Endothelial cell (in vitro differentiated cells): ENCODE measurements around the gene MED25. TPM values are rescaled to one million over a fixed set of nuclear protein-coding genes. Genes with fewer than 3 reads are reported as not detected.

Experiments used
- DNase-seq: peaks from one replicate; pipeline ENCODE4 v3.0.0; 2021; ENCODE audit warnings: low spot score
- H3K27ac Mint-ChIP-seq: one replicate; pipeline ENCODE4 v1.8.0; 2021; ENCODE audit warnings: mixed read lengths, inconsistent platforms; ENCODE audit not compliant: unreplicated experiment
- H3K27me3 Mint-ChIP-seq: one replicate; pipeline ENCODE4 v1.8.0; 2021; ENCODE audit warnings: mild to moderate bottlenecking, moderate library complexity, mixed read lengths, inconsistent platforms; ENCODE audit not compliant: unreplicated experiment
- H3K36me3 Mint-ChIP-seq: one replicate; pipeline ENCODE4 v1.8.0; 2021; ENCODE audit warnings: mild to moderate bottlenecking, low read depth, mixed read lengths, inconsistent platforms; ENCODE audit not compliant: unreplicated experiment
- H3K4me1 Mint-ChIP-seq: one replicate; pipeline ENCODE4 v1.8.0; 2021; ENCODE audit warnings: mild to moderate bottlenecking, mixed read lengths, inconsistent platforms; ENCODE audit not compliant: unreplicated experiment
- H3K4me3 Mint-ChIP-seq: one replicate; pipeline ENCODE4 v1.8.0; 2021; ENCODE audit warnings: mild to moderate bottlenecking, mixed read lengths, inconsistent platforms; ENCODE audit not compliant: unreplicated experiment
- H3K9me3 Mint-ChIP-seq: one replicate; pipeline ENCODE4 v1.8.0; 2021; ENCODE audit warnings: mixed read lengths, inconsistent platforms; ENCODE audit not compliant: unreplicated experiment
- CTCF ChIP-seq: fragments of 200-600 bp; sonication (generic); IDR thresholded peaks from one replicate; pipeline ENCODE4 v1.5.0; 2021; ENCODE audit warnings: antibody characterized with exemption; ENCODE audit not compliant: unreplicated experiment
- total RNA-seq: library from RNA; stranded (reverse); fragmentation: NEBNext Ultra II Directional; extraction: Animal tissue kit (Norgen Biotek cat#: 25700); gene quantifications from one replicate; pipeline ENCODE4 v1.2.1, GENCODE V29; 2021; ENCODE audit not compliant: unreplicated experiment

Gene MED25
- total RNA-seq, 1 donor from 2014 or later: 117 TPM

- no peak for TF ChIP-seq CTCF
- Mint-ChIP-seq H3K4me1 (peaks cover 16% of the 10 kb centered on the region), H3K36me3 (peaks cover 44% of the 10 kb centered on the region), H3K4me3 (no peak overlapping the region), H3K27ac (no peak overlapping the region), H3K27me3 (peaks cover 16% of the 10 kb centered on the region), H3K9me3 (no peaks in the 10 kb centered on the region)
- no peak for DNase-seq
Measured at GRCh38 chr19:49831592-49831991, 13.5 kb downstream of the MED25 start.

- no peaks in the 10 kb centered on the region for H3K9me3 Mint-ChIP-seq
- peaks cover 42% of the 10 kb centered on the region for H3K36me3 Mint-ChIP-seq
- H3K4me3 Mint-ChIP-seq: peak overlapping the region; percentile 89
- peak overlapping the region; percentile 89 for H3K27ac Mint-ChIP-seq
- H3K27me3 Mint-ChIP-seq: peaks cover 21% of the 10 kb centered on the region
- DNase-seq: no peak
- H3K4me1 Mint-ChIP-seq: peaks cover 14% of the 10 kb centered on the region
- TF ChIP-seq CTCF: no peak
Measured at GRCh38 chr19:49832556-49832955, 14.5 kb downstream of the MED25 start.

GRCh38 chr19:49833599-49833998, 15.5 kb downstream of the MED25 start:
- Mint-ChIP-seq H3K4me1 (peaks cover 14% of the 10 kb centered on the region), H3K9me3 (no peaks in the 10 kb centered on the region), H3K27ac (no peak overlapping the region), H3K4me3 (no peak overlapping the region), H3K36me3 (peaks cover 51% of the 10 kb centered on the region), H3K27me3 (peaks cover 22% of the 10 kb centered on the region)
- no peak for DNase-seq
- no peak for TF ChIP-seq CTCF

GRCh38 chr19:49835562-49835961, 17.5 kb downstream of the MED25 start:
- TF ChIP-seq CTCF: no peak
- no peaks in the 10 kb centered on the region for H3K9me3 Mint-ChIP-seq
- peaks cover 65% of the 10 kb centered on the region for H3K36me3 Mint-ChIP-seq
- peaks cover 14% of the 10 kb centered on the region for H3K4me1 Mint-ChIP-seq
- no peak overlapping the region for H3K27ac Mint-ChIP-seq
- peaks cover 21% of the 10 kb centered on the region for H3K27me3 Mint-ChIP-seq
- H3K4me3 Mint-ChIP-seq: no peak overlapping the region
- DNase-seq: no peak

- H3K36me3 Mint-ChIP-seq: peaks cover 66% of the 10 kb centered on the region
- H3K4me1 Mint-ChIP-seq: peaks cover 13% of the 10 kb centered on the region
- H3K27me3 Mint-ChIP-seq: peaks cover 21% of the 10 kb centered on the region
- no peaks in the 10 kb centered on the region for H3K9me3 Mint-ChIP-seq
- H3K27ac Mint-ChIP-seq: no peak overlapping the region
- no peak overlapping the region for H3K4me3 Mint-ChIP-seq
- TF ChIP-seq CTCF: no peak
- no peak for DNase-seq
Measured at GRCh38 chr19:49836176-49837008, 18.3 kb downstream of the MED25 start.
